IPS-18c (cell line): ENCODE results near the gene TMEM178B.
"Not testable (repeated sequence)": the region's sequence is repeated elsewhere in the genome, so short reads cannot be mapped to it uniquely, and the experiment has no call there.

ENCODE experiments used
- H3K4me3 ChIP-seq: 2 replicates; pipeline ENCODE4 v1.7.0; 2013; ENCODE audit warnings: low read depth, mild to moderate bottlenecking, low read length, moderate library complexity; ENCODE audit not compliant: insufficient read depth
- H3K9me3 ChIP-seq: one replicate; pipeline ENCODE4 v1.6.1; 2013; ENCODE audit warnings: mild to moderate bottlenecking, low read length, moderate library complexity; ENCODE audit not compliant: control insufficient read depth, insufficient read depth

TMEM178B gene

GRCh38 chr7:141328290-141328689, 254.4 kb downstream of the TMEM178B start:
- H3K9me3 ChIP-seq = no peaks in the 10 kb centered on the region
- no peak overlapping the region for H3K4me3 ChIP-seq

DNA sequence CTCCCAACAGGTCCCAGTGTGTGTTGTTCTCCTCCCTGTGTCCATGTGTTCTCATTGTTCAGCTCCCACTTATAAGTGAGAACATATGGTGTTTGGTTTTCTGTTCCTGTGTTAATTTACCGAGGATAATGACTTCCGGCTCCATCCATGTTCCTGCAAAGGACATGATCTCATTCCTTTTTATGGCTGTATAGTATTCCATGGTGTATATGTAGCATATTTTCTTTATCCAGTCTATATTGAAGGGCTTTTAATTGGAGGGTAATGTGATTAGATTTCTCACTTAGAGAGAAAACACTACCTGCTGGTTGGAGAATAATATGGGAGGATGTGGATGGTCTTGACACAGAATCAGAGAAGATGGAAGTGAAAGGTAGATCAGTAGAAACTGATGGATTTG, 256.4 kb downstream of the TMEM178B start:
- H3K9me3 ChIP-seq, H3K4me3 ChIP-seq: not testable (repeated sequence)

DNA sequence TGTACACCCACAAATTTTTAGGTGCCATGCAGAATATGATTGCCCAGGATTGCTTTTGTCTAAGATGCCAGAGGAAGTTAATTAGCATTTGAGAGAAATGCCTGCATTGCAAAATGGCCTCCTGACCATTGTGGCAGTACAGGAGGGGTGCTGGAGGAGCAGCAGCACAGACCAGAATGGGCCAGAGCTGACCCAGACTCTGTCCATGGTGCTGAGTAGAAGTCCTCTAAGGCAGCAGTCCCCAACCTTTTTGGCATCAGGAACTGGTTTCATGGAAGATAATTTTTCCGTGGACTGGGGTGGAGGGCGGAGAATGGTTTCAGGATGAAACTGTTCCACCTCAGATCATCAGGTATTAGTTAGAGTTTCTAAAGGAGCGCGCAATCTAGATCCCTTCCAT, 259.6 kb downstream of the TMEM178B start:
- H3K4me3 ChIP-seq = no peak overlapping the region
- H3K9me3 ChIP-seq = no peaks in the 10 kb centered on the region

DNA sequence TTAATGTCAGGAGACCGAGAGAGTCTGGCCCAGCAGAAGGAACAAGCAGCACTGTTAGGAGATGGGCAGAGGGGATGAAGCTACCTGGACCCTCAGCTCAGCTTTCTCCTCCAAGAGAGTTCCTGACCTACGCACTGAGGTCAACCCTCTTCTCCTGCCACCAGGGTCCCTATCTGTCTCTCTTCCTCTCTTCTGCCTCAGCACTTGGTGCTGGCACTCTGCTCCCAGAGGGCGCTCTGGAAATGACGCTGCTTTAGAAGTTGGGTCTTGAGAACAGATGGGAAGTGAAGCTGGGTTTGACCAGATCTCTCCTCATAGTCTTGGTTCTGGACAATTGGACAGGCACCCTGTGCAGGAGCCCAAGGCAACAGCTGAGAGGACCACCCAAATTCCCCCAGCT, 261.3 kb downstream of the TMEM178B start:
- Histone ChIP-seq H3K9me3 (no peaks in the 10 kb centered on the region), H3K4me3 (no peak overlapping the region)

DNA sequence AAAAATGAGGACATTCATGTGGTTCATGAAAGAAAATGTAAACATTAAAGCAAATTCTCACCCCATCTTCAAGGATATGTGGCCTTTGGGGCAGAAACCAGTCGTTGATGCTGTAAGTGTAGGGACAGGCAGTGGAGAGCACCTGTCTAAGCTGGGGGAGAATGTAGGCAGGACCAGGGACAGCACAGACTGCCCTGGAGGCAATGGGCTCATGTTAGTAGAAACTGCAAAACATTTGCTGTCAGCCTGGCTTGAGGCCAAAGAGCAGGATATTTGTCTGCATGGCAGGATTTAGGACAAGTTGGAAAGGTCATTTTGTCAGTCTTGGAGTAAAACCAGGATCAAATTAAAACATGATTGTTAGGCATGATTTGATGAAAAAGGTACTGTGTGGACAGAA, 265.7 kb downstream of the TMEM178B start:
- H3K9me3 ChIP-seq = no peaks in the 10 kb centered on the region
- no peak overlapping the region for H3K4me3 ChIP-seq

DNA sequence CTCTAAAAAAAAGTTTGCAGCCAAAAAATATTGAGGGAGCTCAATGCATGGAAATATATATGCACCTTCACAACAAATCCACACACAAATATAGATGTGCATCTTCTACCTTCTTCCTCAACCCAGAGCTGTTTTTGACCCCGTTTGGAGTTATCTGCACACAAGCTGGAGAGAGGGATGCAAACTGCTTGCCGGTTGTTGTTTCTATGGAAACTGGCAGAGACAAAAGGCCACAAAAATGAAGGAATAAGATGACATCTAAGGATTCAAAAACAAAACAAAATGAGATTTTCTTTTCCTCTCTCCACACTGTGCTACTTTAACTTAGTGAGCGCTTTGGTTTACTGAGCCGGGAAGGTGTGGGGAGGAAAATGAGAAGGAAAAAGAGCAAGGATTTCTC, 267.1 kb downstream of the TMEM178B start:
- Histone ChIP-seq H3K4me3 (no peak overlapping the region), H3K9me3 (no peaks in the 10 kb centered on the region)

DNA sequence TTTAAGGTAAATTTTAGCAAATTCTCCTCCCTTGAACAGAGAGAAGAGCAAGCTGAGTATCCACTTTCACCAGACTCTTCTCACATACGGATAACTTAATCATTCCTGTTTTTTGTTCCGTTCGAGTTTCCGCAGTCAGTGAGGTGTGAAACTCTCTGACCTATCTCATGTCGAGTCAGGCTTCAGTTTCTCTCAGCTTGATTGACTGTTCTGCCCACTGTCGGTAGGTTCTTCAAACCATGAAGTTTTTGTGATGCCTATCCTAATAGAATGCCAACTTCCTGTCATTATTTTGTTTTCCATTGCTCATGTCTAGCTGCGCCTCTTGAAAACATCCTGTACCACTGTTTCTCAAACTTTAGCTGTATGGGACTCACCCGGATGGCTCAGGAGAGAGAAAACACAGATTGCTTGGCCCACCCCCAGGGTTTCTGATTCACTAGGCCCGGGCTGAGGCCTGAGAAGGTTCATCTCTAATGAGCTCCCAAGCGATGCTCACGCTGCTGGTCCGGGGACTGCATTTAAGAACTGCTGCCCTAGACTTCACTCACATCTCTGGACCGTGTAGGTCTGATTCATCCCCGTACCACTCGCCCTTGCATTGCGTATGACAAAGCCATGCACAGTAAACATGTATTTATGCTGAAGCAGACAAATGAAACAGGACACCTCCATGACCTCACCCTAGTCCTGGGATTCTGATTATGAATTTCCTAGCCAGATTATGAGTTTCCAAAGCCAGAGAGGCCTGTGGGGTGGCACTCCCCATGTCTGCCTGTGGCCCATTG, 269.0 kb downstream of the TMEM178B start:
- H3K4me3 ChIP-seq = no peak overlapping the region
- H3K9me3 ChIP-seq = no peaks in the 10 kb centered on the region

GRCh38 chr7:141344153-141344935, 270.5 kb downstream of the TMEM178B start:
- Histone ChIP-seq H3K9me3 (no peaks in the 10 kb centered on the region), H3K4me3 (no peak overlapping the region)

DNA sequence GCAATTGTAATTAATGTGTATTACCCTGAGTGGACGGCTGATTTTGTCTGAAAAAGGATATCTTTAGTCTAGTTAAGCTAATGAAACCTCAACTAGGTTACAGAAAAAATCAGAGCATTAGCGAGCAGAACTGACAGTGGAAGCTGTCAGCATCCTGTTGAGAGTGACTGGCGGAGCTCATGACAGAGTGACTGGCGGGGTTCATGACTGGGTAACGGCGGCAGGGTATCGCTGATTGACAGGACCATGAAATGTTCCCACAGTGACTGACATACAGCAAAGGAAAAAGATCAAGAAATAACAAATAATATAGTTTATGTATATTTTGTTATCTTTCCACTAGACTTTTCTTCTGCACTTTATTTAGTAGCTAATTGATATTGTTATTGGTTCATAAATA, 274.9 kb downstream of the TMEM178B start:
- no peaks in the 10 kb centered on the region for H3K9me3 ChIP-seq
- no peak overlapping the region for H3K4me3 ChIP-seq

GRCh38 chr7:141349338-141349737, 275.5 kb downstream of the TMEM178B start:
- H3K4me3 ChIP-seq = no peak overlapping the region
- H3K9me3 ChIP-seq = no peaks in the 10 kb centered on the region

GRCh38 chr7:141349804-141350203, 275.9 kb downstream of the TMEM178B start:
- no peak overlapping the region for H3K4me3 ChIP-seq
- H3K9me3 ChIP-seq = no peaks in the 10 kb centered on the region

- no peak overlapping the region for H3K4me3 ChIP-seq
- no peaks in the 10 kb centered on the region for H3K9me3 ChIP-seq
These were observed 277.3 kb downstream of the TMEM178B start for GRCh38 chr7:141351175-141351574.

DNA sequence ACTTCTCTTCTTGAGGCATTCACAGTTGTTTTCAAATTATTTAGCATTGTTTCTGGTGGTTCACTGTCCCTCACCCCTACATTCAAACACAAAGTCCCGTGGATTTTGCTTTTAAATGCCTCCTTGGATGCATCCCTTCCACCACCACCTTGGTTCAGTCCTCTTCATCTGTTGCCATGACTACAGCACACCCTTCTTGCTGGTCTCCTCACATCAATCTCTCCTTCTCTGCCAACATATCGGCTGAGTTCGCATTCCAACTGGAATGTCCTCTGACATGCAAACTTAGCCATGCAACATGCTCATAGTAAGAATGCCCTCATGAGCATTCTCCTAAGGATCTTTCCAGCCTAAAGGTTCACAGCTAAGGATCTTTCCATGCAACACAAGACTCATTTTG, 279.1 kb downstream of the TMEM178B start:
- Histone ChIP-seq H3K9me3 (no peaks in the 10 kb centered on the region), H3K4me3 (no peak overlapping the region)

GRCh38 chr7:141354251-141354650, 280.4 kb downstream of the TMEM178B start:
- no peak overlapping the region for H3K4me3 ChIP-seq
- H3K9me3 ChIP-seq = no peaks in the 10 kb centered on the region

DNA sequence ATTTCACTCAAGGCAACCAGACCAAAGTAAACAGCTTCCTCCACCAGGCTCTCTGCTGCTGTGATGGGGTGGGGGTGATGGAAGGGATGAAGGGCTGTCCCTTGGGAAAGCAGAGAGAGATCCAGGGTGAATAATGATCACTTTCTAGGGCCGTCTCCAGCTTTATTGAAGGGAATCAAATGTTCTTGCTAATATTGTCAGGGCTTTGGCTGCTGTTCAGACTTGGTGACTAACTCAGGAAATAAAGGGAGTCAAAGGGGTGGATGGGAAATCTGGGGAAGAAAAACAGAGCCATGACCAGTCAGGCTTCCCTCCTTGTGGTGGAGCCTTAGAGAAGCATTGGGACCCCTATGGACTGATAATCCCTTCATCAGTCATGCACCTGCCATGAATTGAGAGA, 281.2 kb downstream of the TMEM178B start:
- Histone ChIP-seq H3K9me3 (no peaks in the 10 kb centered on the region), H3K4me3 (no peak overlapping the region)

- Histone ChIP-seq H3K9me3 (no peaks in the 10 kb centered on the region), H3K4me3 (no peak overlapping the region)
These were observed 282.3 kb downstream of the TMEM178B start for GRCh38 chr7:141356161-141356560.

- no peak overlapping the region for H3K4me3 ChIP-seq
- H3K9me3 ChIP-seq = no peaks in the 10 kb centered on the region
These were observed 284.5 kb downstream of the TMEM178B start for GRCh38 chr7:141358386-141358785.

DNA sequence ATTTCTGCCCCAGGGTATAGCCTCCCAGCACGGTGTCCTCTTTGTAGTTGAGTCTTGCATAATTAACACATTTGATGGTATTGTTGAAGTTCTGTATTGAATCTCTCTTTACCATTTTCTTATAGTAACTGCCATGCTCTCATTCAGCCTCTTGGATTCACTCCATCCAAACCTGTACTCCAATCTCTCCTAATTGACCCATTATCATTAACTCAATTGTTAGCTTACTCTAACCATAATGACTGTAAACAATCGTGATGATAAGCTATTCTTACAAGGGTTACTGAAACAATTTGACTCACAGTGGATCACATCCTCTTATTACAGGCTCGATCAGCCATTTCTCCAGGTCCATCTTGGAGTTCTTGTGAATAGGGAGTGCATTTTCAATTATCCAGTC, 285.4 kb downstream of the TMEM178B start:
- no peak overlapping the region for H3K4me3 ChIP-seq
- no peaks in the 10 kb centered on the region for H3K9me3 ChIP-seq
